Ascending aorta (tissue), 2 donors: Measurements from ENCODE around the gene PON2. TPM values are rescaled to one million over a fixed set of nuclear protein-coding genes. Genes with fewer than 3 reads are reported as not detected.

Source experiments
- DNase-seq, 2 donors: peaks; one replicate each; pipeline ENCODE4 v3.0.0-alpha.2; 2019; ENCODE audit warnings: low spot score in 2 of 2
- H3K27ac ChIP-seq, 2 donors: fragments of 200-600 bp; sonication (generic); one replicate each; pipeline ENCODE4 v1.5.1; 2016 to 2017; ENCODE audit warnings: mild to moderate bottlenecking in 1 of 2
- H3K27me3 ChIP-seq: fragments of 200-600 bp; sonication (generic); one replicate; pipeline ENCODE4 v1.5.1; 2017
- H3K36me3 ChIP-seq, 2 donors: fragments of 200-600 bp; sonication (generic); one replicate each; pipeline ENCODE4 v1.5.1; 2016
- H3K4me1 ChIP-seq, 2 donors: fragments of 200-600 bp; sonication (generic); one replicate each; pipeline ENCODE4 v1.5.1; 2016 to 2017; ENCODE audit warnings: mild to moderate bottlenecking in 1 of 2
- H3K4me3 ChIP-seq, 2 donors: fragments of 200-600 bp; sonication (generic); one replicate each; pipeline ENCODE4 v1.5.1; 2016 to 2017; ENCODE audit warnings: mild to moderate bottlenecking in 1 of 2
- H3K9me3 ChIP-seq, 2 donors: fragments of 200-600 bp; sonication (generic); one replicate each; pipeline ENCODE4 v1.5.1; 2016
- intact Hi-C: fragments of 100-400 bp; cut with DNase I; formaldehyde crosslinking; loops from one replicate; pipeline ENCODE4 v1.15.1; 2023
- total RNA-seq: library from RNA; depleted of rRNA; stranded (reverse); fragments of >200 nt; gene quantifications from one replicate; pipeline ENCODE4 v1.1.0, GENCODE V29; 2016
- TF ChIP-seq, protein P1 (sequence below), 3 experiments: fragments of 200-600 bp in 2 of 3; fragments of 450-650 bp in 1 of 3; sonication (generic) in 2 of 3; IDR thresholded peaks; one replicate each; pipeline ENCODE4 v1.5.1; 2016 to 2019; ENCODE audit warnings: antibody characterized with exemption in 3 of 3, mild to moderate bottlenecking in 1 of 3, moderate library complexity in 1 of 3

PON2 gene
- total RNA-seq, 1 donor from 2014 or later: 59.8 TPM

DNA sequence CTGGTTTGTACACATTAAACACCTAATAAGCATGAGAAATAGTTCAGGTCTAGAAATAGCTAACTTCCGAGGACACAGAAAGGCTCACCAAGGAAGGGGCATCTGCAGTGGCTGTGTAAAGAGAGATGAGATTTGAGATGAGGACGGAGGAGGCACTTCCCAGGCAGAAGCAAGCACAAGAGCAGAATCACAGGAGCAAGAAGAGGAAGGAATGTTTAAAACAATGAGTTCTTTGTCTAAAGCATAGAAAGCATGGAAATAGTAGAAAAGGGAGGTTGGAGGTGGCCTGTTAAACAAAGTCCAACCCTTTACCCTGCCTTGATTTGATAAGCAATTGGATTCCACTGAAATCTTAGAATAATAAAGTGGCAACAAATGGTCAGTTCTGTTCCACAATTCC lies 27.1 kb downstream of the PON2 start:
- intact Hi-C loops: no loop called here
- TF ChIP-seq, protein P1, sequence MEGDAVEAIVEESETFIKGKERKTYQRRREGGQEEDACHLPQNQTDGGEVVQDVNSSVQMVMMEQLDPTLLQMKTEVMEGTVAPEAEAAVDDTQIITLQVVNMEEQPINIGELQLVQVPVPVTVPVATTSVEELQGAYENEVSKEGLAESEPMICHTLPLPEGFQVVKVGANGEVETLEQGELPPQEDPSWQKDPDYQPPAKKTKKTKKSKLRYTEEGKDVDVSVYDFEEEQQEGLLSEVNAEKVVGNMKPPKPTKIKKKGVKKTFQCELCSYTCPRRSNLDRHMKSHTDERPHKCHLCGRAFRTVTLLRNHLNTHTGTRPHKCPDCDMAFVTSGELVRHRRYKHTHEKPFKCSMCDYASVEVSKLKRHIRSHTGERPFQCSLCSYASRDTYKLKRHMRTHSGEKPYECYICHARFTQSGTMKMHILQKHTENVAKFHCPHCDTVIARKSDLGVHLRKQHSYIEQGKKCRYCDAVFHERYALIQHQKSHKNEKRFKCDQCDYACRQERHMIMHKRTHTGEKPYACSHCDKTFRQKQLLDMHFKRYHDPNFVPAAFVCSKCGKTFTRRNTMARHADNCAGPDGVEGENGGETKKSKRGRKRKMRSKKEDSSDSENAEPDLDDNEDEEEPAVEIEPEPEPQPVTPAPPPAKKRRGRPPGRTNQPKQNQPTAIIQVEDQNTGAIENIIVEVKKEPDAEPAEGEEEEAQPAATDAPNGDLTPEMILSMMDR (IDR thresholded peaks at IDR 0.05): no peak
- DNase-seq: no peak
- H3K4me3 ChIP-seq: no peak overlapping the region
- no peaks in the 10 kb centered on the region for H3K4me1 ChIP-seq
- H3K27me3 ChIP-seq: no peaks in the 10 kb centered on the region
- H3K9me3 ChIP-seq: no peaks in the 10 kb centered on the region
- no peak overlapping the region for H3K27ac ChIP-seq
- peaks cover 18 to 30% of the 10 kb centered on the region in 2 donors for H3K36me3 ChIP-seq

DNA sequence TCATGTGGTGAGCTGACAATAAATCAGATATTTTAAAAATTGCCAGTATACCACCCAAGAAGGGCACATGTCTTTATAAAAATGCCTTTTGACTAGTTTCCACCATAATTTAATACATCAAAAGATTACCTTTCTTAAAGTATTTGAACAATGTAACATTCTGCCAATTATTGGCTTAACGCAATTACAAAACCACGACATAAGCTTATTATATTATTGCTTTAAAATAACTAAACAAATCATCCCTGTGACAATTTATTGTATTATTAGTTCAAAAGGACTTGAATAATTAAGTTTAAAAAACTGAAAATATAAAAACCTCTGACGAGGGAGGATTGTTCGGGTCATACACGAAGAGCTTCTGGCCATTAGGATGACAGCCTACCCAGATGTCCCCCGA lies 29.0 kb downstream of the PON2 start:
- intact Hi-C loops: no loop called here

DNA sequence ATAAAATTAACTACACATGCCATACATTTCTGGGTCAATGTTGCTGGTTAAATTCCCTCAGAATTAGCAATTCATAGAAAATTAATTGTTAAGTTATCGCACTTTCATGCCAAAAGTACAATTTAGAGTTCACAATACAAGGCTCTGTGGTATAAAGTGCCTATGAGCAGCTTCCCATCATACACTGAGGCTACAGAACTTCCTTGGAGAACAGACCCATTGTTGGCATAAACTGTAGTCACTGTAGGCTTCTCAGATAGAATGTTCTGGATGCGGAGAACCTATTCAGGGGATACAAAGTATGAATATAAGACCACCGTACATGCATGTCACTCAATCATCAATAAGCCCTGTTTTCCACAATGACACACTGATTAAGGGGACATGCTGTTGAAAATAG lies 29.6 kb downstream of the PON2 start:
- Histone ChIP-seq H3K4me1 (no peaks in the 10 kb centered on the region), H3K9me3 (no peaks in the 10 kb centered on the region), H3K36me3 (peaks cover 5 to 17% of the 10 kb centered on the region in 2 donors), H3K27ac (no peak overlapping the region), H3K4me3 (no peak overlapping the region), H3K27me3 (no peaks in the 10 kb centered on the region)
- TF ChIP-seq, protein P1 (IDR thresholded peaks at IDR 0.05): no peak
- no peak for DNase-seq
- intact Hi-C loops: no loop called here

More for the DNA sequence above, 29.0 kb downstream of the PON2 start:
- H3K27me3 ChIP-seq: no peaks in the 10 kb centered on the region
- DNase-seq: no peak
- H3K9me3 ChIP-seq: no peaks in the 10 kb centered on the region
- TF ChIP-seq, protein P1 (IDR thresholded peaks at IDR 0.05): no peak
- H3K4me1 ChIP-seq: no peaks in the 10 kb centered on the region
- no peak overlapping the region for H3K27ac ChIP-seq
- no peak overlapping the region for H3K4me3 ChIP-seq
- peaks cover 10 to 22% of the 10 kb centered on the region in 2 donors for H3K36me3 ChIP-seq

DNA sequence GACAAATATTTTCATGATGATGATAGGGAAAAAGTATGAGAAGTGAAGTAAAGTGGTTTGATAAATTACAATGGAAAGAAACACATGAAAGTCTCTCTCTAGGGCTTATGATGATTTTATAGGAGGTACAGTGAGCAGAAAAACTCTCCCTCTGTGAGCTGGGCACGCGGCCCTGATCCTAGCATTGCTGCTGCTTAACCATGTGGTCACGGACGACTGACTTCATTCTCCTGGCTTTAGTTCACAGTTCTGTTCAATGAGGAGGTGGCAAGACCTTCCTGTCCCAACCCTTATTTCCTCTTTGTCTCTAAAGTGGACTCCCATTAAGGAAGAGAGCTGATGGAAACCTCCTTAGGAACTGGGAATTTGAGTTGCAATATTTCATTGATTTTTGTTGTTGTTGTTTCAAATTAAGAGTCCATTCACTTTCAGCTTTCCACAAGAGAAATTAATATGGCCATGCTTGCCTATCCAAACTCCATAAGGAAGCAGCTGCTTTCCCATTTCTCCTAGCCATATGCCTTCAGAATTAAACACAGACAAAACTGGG lies 30.4 kb downstream of the PON2 start:
- peaks cover 0 to 17% of the 10 kb centered on the region in 2 donors for H3K36me3 ChIP-seq
- intact Hi-C loops: no loop called here
- H3K27ac ChIP-seq: no peak overlapping the region
- H3K9me3 ChIP-seq: no peaks in the 10 kb centered on the region
- H3K4me1 ChIP-seq: no peaks in the 10 kb centered on the region
- TF ChIP-seq, protein P1 (IDR thresholded peaks at IDR 0.05): no peak
- no peaks in the 10 kb centered on the region for H3K27me3 ChIP-seq
- DNase-seq: no peak
- no peak overlapping the region for H3K4me3 ChIP-seq

DNA sequence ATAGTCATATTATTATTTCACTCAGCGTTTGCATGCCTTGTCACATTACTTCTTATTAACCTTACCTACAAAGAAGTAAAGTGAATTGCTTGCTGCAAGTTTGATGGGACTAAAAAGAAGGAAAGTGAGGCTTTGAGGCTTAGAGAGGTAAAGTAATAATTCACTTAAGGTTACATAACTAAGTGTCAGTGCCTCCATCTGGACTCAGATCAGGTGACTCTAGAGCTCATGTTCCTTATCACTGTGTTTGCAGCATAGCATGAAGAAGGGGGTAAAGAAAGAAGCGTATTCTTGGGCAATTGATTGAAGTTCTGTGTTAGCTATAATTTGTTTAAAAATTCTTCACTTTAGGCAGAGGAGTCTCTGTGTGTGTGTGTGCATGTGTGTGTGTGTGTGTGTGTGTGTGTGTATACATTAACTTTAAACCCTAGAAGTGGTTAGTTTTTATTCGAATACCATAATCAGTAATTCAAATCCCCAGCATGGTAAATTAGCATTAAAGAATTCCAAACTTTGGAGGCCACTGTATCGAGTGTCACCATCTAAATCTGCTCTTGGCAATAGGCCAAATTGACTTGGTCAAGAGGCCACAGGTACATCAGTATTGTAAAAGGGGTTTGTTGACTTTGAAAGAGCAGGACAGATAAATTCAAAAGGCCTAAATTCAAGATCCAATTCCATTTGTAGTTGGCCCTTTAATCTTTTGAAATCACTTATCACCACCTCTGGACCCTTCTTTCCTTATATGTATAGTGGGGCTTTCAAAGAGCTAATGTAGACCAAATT lies 36.5 kb downstream of the PON2 start:
- DNase-seq: no peak
- H3K4me1 ChIP-seq: no peaks in the 10 kb centered on the region
- H3K27me3 ChIP-seq: no peaks in the 10 kb centered on the region
- no peaks in the 10 kb centered on the region for H3K9me3 ChIP-seq
- H3K27ac ChIP-seq: no peak overlapping the region
- no peaks in the 10 kb centered on the region for H3K36me3 ChIP-seq
- no peak overlapping the region for H3K4me3 ChIP-seq
- intact Hi-C loops: no loop called here
- TF ChIP-seq, protein P1 (IDR thresholded peaks at IDR 0.05): no peak
